Activated T-cell treated with anti-CD3 and anti-CD28 coated beads for 24 hours (primary cell): ENCODE data around the gene SLC35C1.

Experiments used
- DNase-seq: peaks from one replicate; pipeline ENCODE4 v3.0.0-alpha.2; 2020; ENCODE audit warnings: low read depth

Gene SLC35C1

DNA sequence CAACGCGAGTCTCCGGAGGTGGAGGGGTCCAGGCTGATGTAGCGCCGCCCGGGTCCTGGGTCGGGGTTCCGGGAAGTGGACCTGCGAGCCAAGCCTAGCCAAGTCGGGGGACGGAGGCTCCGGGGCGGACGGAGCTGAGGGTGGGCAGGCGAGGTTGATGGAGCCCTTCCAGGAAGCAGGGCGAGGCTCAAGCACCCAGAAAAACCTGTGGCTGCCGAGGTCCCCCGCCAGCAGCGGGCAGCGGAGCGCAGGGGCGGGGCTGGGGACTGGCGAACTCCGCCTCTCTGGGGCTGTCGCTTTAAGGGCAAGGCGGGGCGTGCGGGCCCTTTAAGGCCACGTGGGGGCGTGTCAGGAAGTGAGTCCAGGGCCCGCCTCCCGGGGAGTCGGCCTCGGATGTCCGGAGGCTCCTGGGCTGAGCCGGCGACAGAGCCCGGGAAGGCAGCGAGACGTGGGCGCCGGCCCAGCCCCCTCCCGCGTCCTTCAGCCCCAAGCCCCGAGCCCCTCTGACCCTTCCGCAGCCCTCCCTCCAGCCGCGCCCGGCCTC lies at the start of gene SLC35C1:
TSS of gene SLC35C1 (plus strand) at position 389 of the 544 bp plus-strand sequence. CDS start 653 bp downstream, outside the sequence.
- DNase-seq = peak; percentile 94

DNA sequence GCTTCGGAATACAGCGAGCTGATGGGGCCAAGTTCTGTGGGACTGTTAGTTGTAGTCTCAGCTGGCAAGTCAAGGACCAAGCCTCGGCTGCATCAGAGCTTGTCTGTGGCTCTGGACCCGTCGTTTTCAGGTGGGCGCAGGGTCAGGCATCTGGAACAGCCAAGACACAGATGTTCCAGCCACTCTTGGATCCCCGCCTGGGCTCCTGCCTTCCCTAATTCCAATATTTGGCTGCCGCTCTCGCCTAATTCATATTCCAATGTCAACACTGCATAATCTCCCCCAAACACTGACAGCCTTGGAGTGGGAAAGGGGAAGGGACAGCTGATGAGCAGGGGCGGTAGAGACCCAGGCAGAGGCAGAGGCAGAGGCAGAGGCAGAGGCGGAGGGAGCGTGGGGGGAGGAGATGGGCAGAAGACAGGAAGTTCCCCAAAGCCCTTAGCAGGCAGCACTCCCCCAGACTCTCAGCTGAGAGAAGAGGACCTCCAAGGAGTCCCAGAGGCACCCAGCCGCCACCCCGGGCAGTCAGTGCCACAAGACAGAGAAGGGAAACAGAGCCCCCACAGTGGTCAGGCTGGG lies 49.6 kb upstream of the SLC35C1 start:
- no peak for DNase-seq

DNA sequence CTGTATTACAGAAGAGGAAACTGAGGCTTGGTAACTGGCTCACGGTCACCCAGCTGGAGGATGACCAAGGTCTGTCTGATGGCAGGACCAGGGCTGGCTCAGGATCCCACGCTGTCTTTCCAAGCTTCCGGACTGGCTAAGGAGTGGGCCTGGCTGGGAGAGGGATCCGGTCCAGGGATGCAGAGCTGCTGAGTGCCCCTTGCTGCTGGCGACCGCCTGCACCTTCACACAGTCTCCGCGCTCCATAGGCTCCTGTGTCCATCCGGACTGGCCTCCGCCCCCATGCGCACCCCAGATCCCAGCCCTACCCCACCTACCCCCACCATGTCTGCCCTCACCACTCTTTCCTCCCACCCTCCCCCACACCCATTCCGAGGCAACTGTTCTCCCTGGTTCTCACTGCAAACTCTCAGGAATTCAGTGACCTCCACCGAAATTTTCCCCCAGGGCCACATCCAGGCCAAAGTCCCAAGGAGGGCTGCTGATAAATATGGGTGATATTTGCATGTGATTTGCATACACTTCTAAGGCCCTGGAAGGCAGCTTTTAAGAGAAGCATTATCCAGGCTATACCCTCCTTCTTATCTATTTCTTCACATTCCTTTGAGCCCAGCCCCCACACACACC lies 48.5 kb upstream of the SLC35C1 start:
- no peak for DNase-seq

DNA sequence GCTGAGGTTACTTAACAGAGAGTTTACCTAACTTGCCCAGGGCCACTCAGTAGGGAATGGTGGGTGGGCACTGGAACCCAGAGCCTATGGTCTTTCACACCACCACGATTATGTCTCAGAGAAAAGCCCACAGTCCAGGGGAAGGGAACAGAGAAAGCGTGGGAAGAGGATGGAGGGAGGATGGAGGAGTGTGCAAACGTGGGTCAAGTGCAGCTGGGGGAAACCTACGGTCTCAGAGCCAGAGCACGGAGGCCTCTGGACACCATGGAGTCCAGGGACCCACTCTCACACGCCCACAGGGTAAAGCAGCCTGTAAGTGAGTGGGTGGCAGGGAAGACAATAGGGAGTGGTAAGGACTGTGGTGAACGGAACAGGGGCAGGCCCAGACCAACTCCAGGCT lies 47.3 kb upstream of the SLC35C1 start:
- no peak for DNase-seq

DNA sequence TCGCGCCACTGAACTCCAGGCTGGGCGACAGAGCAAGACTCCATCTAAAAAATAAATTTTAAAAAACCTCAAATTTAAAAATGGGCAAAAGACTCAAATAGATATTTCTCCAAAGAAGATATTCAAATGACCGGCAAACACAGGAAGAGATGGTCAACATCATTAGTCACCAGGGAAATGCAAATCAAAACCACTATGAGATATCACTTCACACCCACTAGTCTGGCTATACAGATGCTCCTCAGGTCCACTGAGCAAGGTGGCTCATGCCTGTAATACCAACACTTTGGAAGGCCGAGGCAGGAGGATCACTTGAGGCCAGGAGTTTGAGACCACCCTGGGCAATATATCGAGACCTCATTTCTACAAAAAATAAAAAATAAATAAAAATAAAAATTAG lies 43.3 kb upstream of the SLC35C1 start:
- no peak for DNase-seq

DNA sequence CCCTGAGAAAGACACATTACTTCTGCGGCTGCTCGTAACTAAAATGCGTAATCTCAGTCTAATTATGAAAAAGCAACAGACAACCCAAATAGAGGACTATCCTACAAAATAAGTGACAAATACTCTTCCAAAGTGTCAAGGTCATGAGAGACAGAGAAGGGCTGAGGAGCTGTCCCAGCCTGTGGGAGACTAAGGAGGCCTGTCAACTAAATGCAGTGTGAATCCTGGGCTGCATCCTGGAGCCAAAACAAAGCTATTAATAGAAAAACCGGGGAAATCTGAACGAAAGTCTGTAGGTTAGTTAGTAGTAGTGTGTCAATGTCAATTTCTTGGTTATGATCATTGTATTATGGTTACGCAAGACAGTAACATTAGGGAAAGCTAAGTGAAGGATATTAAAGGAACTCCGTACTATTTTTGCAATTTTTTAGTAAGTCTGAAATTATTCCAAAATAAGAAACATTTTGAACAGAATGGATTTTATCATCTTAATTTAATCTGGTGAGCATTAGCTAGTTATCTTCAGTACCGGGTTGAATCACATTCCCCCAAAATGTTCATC lies 39.8 kb upstream of the SLC35C1 start:
- no peak for DNase-seq

DNA sequence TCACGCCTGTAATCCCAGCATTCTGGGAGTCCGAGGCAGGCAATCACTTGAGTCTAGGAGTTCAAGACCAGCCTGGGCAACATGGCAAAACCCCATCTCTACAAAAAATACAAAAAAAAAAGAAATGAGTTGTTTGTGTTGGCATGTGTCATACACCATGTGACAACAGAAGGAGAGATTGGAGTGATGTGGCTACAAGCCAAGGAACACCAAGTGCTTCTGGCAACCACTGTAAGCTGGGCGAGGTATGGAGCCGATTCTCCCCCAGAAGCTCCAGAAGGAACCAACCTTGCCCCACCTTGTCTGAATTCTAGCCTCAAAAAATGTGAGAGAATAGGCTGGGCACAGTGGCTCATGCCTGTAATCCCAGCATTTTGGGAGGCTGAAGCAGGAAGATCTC lies 39.1 kb upstream of the SLC35C1 start:
- DNase-seq = no peak

DNA sequence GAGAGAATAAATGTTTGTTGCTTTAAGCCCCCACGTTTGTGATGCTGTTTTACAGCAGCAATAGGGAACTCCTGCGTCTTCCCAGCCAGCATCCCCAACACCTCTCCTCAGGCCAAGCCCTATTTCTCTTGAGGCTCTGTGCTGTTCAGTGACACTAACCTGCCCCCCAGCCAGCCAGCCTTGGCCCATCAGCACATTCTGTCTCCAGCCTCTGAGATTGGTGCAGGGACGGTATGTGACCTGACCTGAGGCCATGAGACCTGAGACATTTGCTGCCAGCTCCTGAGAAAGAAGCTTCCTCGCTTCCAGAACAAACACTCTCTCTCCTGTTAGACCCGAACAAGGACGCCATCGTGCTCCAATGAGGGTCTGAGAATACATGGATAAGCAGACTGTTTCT lies 38.5 kb upstream of the SLC35C1 start:
- no peak for DNase-seq

DNA sequence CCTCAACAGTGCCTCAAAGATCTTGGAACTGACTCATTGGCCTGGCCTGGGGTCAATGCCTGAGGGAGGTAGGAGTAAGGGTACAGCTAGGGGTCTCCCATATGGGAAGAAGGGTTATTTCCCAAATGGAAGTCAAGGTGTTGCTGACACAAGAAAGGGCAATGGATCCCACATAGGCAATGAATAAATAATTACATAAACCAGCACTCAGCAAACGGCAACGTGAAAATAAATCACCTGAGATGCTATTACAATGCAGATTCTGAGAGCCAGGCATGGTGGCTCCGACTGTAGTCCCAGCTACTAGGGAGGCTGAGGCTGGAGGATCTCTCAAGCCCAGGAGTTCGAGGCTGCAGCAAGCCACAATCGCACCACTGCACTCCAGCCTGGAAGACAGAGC lies 36.5 kb upstream of the SLC35C1 start:
- DNase-seq = no peak

DNA sequence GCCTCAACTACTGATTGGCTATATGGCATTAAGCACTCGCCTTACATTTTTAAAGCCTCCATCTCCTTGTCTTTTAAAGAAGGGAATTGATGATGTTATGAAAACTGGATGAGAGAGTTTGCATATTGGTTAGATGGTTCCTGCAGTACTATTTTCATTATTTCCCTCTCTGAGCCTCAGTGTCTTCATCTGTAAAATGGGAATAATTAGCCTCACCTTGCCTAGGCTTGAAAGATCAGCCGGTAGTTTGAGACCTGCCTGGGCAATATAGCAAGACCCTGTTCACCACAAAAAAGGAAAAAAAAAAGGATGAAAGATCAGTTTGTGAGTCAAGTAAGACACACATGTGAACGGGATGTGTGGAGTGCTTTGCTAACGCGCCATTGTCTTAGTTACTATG lies 35.0 kb upstream of the SLC35C1 start:
- no peak for DNase-seq

DNA sequence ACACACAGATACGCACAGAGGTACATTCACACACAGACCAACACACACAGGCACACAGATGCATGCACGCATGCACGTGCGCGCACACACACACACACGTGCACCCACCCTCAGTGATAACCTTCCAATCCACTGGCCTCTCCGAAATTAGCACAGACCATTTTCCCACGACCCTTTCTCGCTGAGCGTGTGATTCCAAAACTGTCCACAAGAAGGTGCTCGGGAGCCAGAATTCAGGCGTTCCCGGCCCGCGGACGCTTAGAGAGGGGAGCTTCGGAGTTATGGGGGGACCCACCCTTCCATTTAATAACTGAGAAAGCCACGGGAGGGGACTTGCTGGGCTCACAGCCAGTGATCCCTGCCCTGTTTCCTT lies 33.8 kb upstream of the SLC35C1 start:
- peak; percentile 65 for DNase-seq

DNA sequence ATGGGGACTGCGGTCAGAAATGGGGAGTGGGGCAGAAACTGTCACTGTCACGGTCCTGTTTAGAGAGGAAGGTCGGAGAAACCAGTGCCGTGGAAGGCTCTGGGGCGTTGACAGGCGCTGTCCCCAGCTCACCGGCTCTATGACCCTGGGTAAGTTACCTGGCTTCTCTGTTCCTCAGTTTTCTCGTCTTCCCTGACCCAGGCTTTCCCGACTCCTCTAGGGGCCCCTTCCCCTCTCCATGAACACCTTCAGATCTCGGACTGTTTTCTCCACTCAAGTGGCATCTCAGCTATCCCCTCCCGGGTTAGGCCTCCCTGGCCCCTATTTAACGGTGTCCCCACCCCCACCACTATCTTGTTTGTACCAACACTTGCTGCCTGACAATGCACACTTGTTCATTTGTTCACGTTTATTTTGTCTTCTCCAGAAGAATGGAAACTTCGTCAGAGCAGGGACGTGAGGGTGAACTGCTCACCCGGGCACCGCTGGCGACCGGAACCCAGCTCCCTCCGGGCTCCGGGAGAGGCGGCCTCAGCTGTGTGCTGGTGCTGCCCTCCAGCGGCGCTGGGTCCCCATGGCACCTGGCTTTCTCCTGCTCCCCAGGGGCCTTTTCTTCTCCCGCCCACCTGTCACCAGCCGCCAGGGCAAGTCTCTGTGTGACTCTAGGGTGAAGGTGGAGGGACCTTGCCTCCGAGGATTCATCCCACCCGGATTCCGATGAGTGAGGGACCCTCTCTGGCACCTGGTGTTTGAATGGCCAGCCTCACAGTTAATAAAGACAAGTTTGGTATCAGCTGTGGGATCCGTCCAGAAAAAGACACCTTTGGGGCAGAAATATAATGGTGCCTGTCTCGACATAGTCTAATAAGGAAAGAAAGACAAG lies 33.1 kb upstream of the SLC35C1 start:
- DNase-seq = peak; percentile 83

DNA sequence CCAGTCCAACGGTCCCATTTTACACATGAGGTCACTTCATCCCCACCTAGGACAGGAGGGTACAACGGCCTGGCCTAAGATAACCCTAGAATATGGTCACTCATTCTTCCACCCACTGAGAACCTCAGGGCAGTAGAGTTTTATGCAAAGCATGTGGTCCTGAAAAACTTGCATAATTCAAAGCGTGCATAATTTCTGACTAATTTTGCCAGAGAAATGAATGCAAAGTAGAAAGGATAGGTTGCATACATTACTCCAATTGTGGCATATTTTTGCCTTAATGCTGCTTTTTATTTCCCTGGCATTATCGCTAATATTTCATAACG lies 32.5 kb upstream of the SLC35C1 start:
- no peak for DNase-seq

DNA sequence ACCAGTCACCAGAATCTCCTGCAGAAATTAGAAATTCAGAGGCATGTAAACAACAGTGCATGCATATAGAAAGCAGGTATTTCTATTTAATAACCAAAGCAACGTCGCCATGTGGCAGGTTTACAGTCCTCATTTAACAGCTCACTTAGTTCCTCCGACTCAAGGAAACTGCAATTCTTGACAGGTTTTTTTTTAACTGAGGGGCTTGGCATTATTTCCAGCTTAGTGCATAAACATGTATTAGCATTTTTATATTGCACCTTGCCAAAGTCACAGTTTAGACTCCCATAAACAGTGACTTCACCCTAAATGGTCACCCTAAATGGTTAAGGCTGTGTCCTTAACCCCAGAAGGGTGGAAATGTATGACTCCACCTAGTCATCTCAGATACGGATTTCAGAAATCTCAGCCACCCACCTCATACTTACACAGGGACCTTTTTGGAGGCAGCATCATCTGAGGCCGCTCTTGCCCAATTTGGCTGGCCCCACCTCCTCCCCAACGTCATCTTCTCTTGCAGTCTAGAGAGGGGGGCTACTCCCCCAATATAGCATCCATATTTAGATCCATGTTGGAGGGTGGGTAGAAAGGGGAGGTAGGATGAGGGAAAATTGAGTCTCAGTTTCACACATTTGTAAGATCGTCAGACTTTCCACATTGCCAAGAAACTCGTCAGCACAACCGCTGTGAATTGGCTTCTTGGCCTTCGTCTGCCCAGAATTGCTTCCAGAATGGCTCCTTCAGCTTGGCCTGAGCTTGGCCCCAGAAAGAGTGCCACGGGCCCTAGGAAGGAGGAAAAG lies 31.8 kb upstream of the SLC35C1 start:
- DNase-seq = no peak

DNA sequence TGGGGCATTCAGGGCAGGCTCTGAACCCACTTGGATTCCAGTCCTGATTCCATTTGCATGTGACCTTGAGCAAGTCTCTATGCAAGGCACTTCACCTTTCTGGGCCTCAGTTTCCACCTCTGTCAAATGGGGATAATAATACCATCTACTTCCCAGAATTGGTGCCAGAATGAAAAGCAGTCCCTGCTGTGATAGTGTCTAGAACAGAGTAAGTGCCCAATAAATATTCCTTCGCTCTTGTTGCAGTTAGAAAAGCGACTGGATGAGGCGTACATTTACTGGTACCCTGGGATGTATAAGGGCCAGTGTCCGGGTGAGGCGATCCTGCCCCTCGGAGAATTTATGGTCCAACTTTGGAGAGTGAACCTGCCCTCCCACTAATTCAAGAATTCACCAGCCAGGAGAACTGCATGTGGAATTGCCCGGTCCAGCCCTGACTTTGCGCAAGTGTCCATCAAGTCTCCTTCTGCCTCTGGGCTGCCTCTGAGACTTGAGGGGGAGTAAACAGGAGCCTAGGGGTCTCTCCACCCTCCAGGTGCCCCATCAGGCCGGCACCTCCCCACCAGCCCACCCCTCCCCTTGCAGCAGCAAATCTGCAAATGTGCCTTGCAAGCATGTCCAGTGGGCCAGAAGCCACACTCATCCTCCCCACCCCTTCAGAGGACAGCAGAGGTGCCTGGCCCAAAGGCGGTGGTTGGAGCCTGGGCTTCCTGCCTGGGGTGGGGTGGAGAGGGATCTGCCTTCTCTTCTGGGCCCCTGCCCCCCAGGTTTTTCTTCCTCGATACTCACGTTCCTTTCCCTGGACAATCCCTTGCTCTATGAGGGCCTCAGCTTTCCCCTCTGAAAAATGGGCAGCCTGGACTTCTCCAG lies 30.9 kb upstream of the SLC35C1 start:
- DNase-seq = no peak

DNA sequence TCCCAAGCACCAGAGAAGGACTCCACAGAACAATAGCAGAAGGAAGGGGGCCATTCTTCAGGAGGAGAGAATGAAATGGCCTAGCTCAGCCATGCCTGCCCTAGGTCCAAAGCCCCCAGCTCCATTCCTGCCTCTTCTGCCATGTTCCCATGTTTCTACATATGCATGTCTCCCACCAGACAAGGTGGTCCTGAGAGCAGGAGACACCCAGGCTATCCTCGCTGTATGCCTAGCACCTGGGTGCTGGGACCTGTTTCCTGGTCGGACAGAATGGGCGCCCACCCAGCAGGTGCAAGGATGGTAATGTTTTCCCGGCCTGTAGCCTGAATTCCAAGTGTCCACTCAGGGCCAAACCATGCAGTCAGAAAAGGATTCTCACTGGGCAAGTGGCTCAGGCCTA lies 30.2 kb upstream of the SLC35C1 start:
- DNase-seq = no peak

DNA sequence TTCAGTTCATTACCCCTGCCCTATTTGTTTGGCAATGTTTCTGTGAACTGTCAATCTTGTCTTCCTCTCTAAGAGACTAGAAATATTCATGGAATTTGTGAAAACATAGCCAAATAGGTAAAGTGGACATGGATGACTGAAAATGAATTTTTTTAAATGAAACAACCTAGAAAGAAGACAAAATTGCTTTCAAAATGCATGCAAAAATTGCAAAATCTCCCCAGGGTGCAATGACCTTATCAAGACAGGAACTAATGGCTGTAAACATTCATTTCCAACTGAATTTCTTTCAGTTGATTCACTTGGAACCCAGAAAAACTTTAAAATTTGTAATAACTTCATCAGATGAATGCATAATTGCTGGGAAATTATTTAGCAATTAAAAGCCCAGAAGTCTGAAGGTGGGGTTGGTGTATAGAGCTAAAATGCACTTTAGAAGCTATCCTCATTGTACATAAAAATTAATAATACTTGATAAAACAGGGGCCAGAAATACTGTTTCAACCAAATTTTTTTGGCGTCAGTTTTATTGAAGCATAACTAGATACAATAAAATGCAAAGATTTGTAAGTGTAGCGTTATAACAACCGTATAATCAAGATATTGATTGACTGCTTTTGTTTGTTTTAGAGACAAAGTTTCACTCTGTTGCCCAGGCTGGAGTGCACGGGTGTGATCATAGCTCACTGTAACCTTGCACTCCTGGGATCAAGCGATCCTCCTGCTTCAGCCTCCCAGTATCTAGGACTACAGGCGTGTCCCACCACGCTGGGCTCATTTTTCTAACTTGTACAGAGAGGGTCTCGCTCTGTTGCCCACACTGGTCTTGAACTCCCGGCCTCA lies 27.6 kb upstream of the SLC35C1 start:
- DNase-seq = no peak

DNA sequence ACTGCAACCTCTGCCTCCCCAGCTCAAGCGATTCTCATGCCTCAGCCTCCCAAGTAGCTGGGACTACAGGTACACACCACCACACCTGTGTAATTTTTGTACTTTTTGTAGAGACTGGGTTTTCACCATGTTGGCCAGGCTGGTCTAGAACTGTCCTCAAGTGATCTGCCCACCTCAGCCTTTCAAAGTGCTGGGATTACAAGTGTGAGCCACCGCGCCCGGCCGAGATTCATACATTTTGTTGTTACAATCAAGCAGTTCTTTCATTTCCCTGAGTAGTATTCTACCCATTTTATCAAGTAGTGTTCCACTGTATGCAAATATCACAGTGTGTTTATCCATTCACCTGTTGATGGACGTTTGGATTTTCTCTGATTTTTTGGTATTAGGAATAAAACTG lies 26.6 kb upstream of the SLC35C1 start:
- no peak for DNase-seq

DNA sequence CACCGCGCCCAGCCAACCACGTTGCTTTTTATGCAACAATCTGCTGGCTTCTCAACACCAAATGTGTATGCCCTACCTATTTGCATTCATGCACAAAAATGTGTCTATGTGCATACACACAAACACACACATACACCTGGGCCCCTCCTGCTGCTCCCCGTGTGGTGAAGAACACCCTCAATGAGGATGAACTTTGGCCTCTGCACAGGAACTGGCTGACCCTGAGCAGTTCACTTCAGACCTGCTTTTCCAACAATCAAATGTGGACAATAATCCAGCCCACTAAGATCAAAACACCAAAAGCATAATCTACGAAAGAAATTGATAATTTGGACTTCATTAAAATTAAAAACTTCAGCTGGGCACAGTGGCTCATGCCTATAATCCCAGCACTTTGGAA lies 25.3 kb upstream of the SLC35C1 start:
- DNase-seq = no peak

DNA sequence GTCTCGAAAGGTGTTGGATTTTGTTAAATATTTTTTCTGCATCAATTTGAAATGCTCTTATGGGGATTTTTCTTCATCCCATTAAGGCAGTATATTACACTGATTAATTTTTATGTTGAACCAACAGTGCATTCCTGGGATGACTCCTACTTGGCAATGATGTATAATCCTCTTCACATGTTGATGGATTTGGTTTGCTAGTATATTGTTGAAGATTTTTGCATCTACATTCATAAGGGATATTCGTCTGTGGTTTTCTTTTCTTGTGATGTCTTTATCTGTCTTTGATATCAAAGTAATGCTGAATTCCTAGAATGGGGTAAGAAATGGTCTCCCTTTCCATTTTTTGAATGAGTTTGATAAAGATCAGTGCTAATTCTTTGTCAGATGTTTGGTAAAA lies 18.7 kb upstream of the SLC35C1 start:
- DNase-seq = no peak
